Measurements from ENCODE around the gene ZNF860. TPM values are rescaled to one million over a fixed set of nuclear protein-coding genes. Genes with fewer than 3 reads are reported as not detected.

Gene ZNF860
- total and polyA plus RNA-seq, 2 of the 4 experiments (the other 2 are of a cell fraction) = 0.18 to 0.26 TPM

DNA sequence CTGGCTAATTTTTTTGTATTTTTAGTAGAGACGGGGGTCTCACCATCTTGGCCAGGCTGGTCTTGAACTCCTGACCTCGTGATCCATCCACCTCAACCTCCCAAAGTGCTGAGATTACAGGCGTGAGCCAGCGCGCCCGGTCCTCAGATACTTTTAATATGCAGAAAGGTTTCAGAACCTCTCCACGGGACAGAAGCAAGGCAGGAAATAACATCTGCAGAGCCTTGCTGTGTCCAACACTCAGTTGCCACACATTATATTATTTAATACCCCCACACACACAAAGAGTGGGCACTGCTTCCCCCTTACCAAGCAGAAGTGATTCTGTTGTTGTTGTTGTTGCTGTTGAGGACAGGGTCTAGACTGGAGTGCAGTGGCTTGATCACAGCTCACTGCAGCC, 28.5 kb upstream of the ZNF860 start:
- Histone ChIP-seq H3K56ac (ENCODE audit: extremely low read depth, insufficient read depth, low read length) (no peak overlapping the region), H3K36me3 (ENCODE audit: control insufficient read depth, insufficient read depth, low read length) (no peaks in the 10 kb centered on the region), H2BK20ac (ENCODE audit: low read depth, low read length) (no peak overlapping the region), H2BK5ac (ENCODE audit: low read depth, low read length, poor library complexity, severe bottlenecking) (no peak overlapping the region), H3K4me2 (ENCODE audit: low read depth, low read length) (no peak overlapping the region), H2BK120ac (ENCODE audit: low read depth, low read length) (no peak overlapping the region), H3K18ac (ENCODE audit: low read depth, low read length) (no peak overlapping the region), H4K8ac (ENCODE audit: low read depth in 2 of 2, low read length in 2 of 2) (no peak overlapping the region), H2AK5ac (ENCODE audit: low read depth, low read length) (no peak overlapping the region), H3K4me1 (ENCODE audit: control insufficient read depth, insufficient read depth, low read length) (no peaks in the 10 kb centered on the region; the same call in 1 of the 2 replicates), H3K9ac (ENCODE audit: low read depth, low read length) (no peak overlapping the region), H3K27me3 (ENCODE audit: control insufficient read depth, insufficient read depth, low read length) (no peaks in the 10 kb centered on the region), H3K14ac (replicated peaks; ENCODE audit: low read depth, low read length) (no peak overlapping the region), H4K20me1 (ENCODE audit: insufficient read depth, low read length) (no peaks in the 10 kb centered on the region), H2AK9ac (replicated peaks; ENCODE audit: low read depth, low read length, poor library complexity) (no peak overlapping the region), H3K23ac (ENCODE audit: low read depth, low read length) (no peak overlapping the region), H2AFZ (replicated peaks; ENCODE audit: low read length, poor library complexity) (no peak overlapping the region), H2BK15ac (ENCODE audit: low read depth, low read length) (no peak overlapping the region), H3K4me3 (ENCODE audit: insufficient read depth, low read depth, low read length) (no peak overlapping the region), H4K5ac (ENCODE audit: low read depth, low read length) (no peak overlapping the region), H3K9me3 (ENCODE audit: control insufficient read depth, insufficient read depth, low read length) (peaks cover 9% of the 10 kb centered on the region), H3K9me1 (ENCODE audit: insufficient read depth, low read length) (no peaks in the 10 kb centered on the region), H3K27ac (ENCODE audit: insufficient read depth, low read length) (no peak overlapping the region), H3K79me1 (ENCODE audit: low read depth in 1 of 2, low read length in 2 of 2) (no peaks in the 10 kb centered on the region; a peak in 2 of 4 replicates), H3K4ac (ENCODE audit: low read depth, low read length) (no peak overlapping the region), H4K91ac (ENCODE audit: insufficient read depth, low read depth, low read length) (no peak overlapping the region)
- CTCF ChIA-PET = no interaction called here
- ATAC-seq (ENCODE audit: low read depth) (no peak), DNase-seq (no peak)
- in situ Hi-C loops (cut with MboI; ENCODE audit: low sequenced_read_pairs) (no loop called here), intact Hi-C loops (cut with micrococcal nuclease) (no loop called here), dilution Hi-C loops (cut with HindIII; ENCODE audit: low sequenced_read_pairs, unreplicated experiment) (no loop called here)
- BruUV-seq (replicated peaks) = no TSS peak
- POLR2A ChIA-PET (ENCODE audit: unreplicated experiment) = no interaction called here
- WGBS, 2 experiments (ENCODE audit: extremely low coverage in 2 of 2, insufficient read length in 1 of 2) = no CpG with 5 or more reads among the region's 7 CpGs
- TF ChIP-seq CEBPB (IDR thresholded peaks at IDR 0.05; ENCODE audit: low read depth, low read length) (no peak), POLR2A (IDR thresholded peaks at IDR 0.05; ENCODE audit: low read depth, low read length) (no peak), MXI1 (IDR thresholded peaks at IDR 0.05; ENCODE audit: borderline replicate concordance, low read depth, low read length) (no peak)
- TF ChIP-seq, protein P1, sequence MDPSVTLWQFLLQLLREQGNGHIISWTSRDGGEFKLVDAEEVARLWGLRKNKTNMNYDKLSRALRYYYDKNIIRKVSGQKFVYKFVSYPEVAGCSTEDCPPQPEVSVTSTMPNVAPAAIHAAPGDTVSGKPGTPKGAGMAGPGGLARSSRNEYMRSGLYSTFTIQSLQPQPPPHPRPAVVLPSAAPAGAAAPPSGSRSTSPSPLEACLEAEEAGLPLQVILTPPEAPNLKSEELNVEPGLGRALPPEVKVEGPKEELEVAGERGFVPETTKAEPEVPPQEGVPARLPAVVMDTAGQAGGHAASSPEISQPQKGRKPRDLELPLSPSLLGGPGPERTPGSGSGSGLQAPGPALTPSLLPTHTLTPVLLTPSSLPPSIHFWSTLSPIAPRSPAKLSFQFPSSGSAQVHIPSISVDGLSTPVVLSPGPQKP (IDR thresholded peaks at IDR 0.05; ENCODE audit: borderline replicate concordance, low read depth, low read length) = no peak
- TF ChIP-seq, protein P2, sequence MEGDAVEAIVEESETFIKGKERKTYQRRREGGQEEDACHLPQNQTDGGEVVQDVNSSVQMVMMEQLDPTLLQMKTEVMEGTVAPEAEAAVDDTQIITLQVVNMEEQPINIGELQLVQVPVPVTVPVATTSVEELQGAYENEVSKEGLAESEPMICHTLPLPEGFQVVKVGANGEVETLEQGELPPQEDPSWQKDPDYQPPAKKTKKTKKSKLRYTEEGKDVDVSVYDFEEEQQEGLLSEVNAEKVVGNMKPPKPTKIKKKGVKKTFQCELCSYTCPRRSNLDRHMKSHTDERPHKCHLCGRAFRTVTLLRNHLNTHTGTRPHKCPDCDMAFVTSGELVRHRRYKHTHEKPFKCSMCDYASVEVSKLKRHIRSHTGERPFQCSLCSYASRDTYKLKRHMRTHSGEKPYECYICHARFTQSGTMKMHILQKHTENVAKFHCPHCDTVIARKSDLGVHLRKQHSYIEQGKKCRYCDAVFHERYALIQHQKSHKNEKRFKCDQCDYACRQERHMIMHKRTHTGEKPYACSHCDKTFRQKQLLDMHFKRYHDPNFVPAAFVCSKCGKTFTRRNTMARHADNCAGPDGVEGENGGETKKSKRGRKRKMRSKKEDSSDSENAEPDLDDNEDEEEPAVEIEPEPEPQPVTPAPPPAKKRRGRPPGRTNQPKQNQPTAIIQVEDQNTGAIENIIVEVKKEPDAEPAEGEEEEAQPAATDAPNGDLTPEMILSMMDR (conservative IDR thresholded peaks at IDR 0.05; ENCODE audit: low read depth, low read length) = no peak

Measured in IMR-90 (cell line).